ENCODE measurements around the gene RALGAPA1.
"Not testable (repeated sequence)": the region's sequence is repeated elsewhere in the genome, so short reads cannot be mapped to it uniquely, and the experiment has no call there.

RALGAPA1 gene

GRCh38 chr14:35808638-35809563 is at the start of gene RALGAPA1:
TSS of gene RALGAPA1 (minus strand) at chr14:35809295. CDS start at chr14:35808835, 460 bp downstream.
- DNase-seq (ENCODE audit: low read depth in 1 of 2, low spot score in 1 of 2) = peak; percentile 84 to 92

- DNase-seq (ENCODE audit: low read depth in 1 of 2, low spot score in 1 of 2) = no peak
Measured at GRCh38 chr14:35858521-35859209, 49.6 kb upstream of the RALGAPA1 start.

GRCh38 chr14:35855876-35856481 is 46.9 kb upstream of the RALGAPA1 start:
- no peak for DNase-seq (ENCODE audit: low read depth in 1 of 2, low spot score in 1 of 2)

- no peak for DNase-seq (ENCODE audit: low read depth in 1 of 2, low spot score in 1 of 2)
Measured at GRCh38 chr14:35854696-35855270, 45.7 kb upstream of the RALGAPA1 start.

GRCh38 chr14:35853225-35853624 is 44.1 kb upstream of the RALGAPA1 start:
- DNase-seq (ENCODE audit: low read depth in 1 of 2, low spot score in 1 of 2) = no peak

- no peak for DNase-seq (ENCODE audit: low read depth in 1 of 2, low spot score in 1 of 2)
Measured at GRCh38 chr14:35851823-35852222, 42.7 kb upstream of the RALGAPA1 start.

GRCh38 chr14:35849122-35849521 is 40.0 kb upstream of the RALGAPA1 start:
- DNase-seq (ENCODE audit: low read depth in 1 of 2, low spot score in 1 of 2) = no peak

GRCh38 chr14:35847636-35848035 is 38.5 kb upstream of the RALGAPA1 start:
- DNase-seq (ENCODE audit: low read depth in 1 of 2, low spot score in 1 of 2) = no peak

- DNase-seq (ENCODE audit: low read depth in 1 of 2, low spot score in 1 of 2) = no peak
Measured at GRCh38 chr14:35844494-35844893, 35.4 kb upstream of the RALGAPA1 start.

- DNase-seq (ENCODE audit: low read depth in 1 of 2, low spot score in 1 of 2) = not testable (repeated sequence)
Measured at GRCh38 chr14:35842245-35842644, 33.1 kb upstream of the RALGAPA1 start.

GRCh38 chr14:35841704-35842103 is 32.6 kb upstream of the RALGAPA1 start:
- DNase-seq (ENCODE audit: low read depth in 1 of 2, low spot score in 1 of 2) = not testable (repeated sequence)

- DNase-seq (ENCODE audit: low read depth in 1 of 2, low spot score in 1 of 2) = no peak
Measured at GRCh38 chr14:35835208-35835982, 26.3 kb upstream of the RALGAPA1 start.

GRCh38 chr14:35829449-35829848 is 20.4 kb upstream of the RALGAPA1 start:
- DNase-seq (ENCODE audit: low read depth in 1 of 2, low spot score in 1 of 2) = no peak

GRCh38 chr14:35827678-35828472 is 18.8 kb upstream of the RALGAPA1 start:
- DNase-seq (ENCODE audit: low read depth in 1 of 2, low spot score in 1 of 2) = no peak

GRCh38 chr14:35826952-35827416 is 17.9 kb upstream of the RALGAPA1 start:
- DNase-seq (ENCODE audit: low read depth in 1 of 2, low spot score in 1 of 2) = no peak

GRCh38 chr14:35826218-35826951 is 17.3 kb upstream of the RALGAPA1 start, which contains the start of gene BRMS1L:
TSS of gene BRMS1L (plus strand) at chr14:35826338. CDS start at chr14:35826517, 179 bp downstream.
- peak; percentile 90 to 96 for DNase-seq (ENCODE audit: low read depth in 1 of 2, low spot score in 1 of 2)

GRCh38 chr14:35825968-35826217 is 16.8 kb upstream of the RALGAPA1 start:
- DNase-seq (ENCODE audit: low read depth in 1 of 2, low spot score in 1 of 2) = no peak

- DNase-seq (ENCODE audit: low read depth in 1 of 2, low spot score in 1 of 2) = not testable (repeated sequence)
Measured at GRCh38 chr14:35824446-35825165, 15.5 kb upstream of the RALGAPA1 start.
